Esophagus muscularis mucosa (tissue), 4 donors: ENCODE results near the gene TLK1. TPM values are rescaled to one million over a fixed set of nuclear protein-coding genes. Genes with fewer than 3 reads are reported as not detected.

Experiments used
- DNase-seq: peaks from one replicate; pipeline ENCODE4 v3.0.0-alpha.2; 2017; ENCODE audit errors: extremely low spot score
- H3K27ac ChIP-seq, 4 donors: fragments of 200-600 bp; sonication (generic); replicated peaks in 1 of 4; 1 replicate in 3 of 4; 2 replicates in 1 of 4; pipeline ENCODE4 v1.5.1; 2016 to 2019; ENCODE audit warnings: mild to moderate bottlenecking in 1 of 4
- H3K27me3 ChIP-seq, 4 donors: fragments of 200-600 bp; sonication (generic); one replicate each; pipeline versions ENCODE4 v1.5.1 to v1.6.0; 2016 to 2019
- H3K36me3 ChIP-seq, 4 donors: fragments of 200-600 bp; sonication (generic); one replicate each; pipeline ENCODE4 v1.5.1; 2016 to 2019
- H3K4me1 ChIP-seq, 4 donors: fragments of 200-600 bp; sonication (generic); one replicate each; pipeline ENCODE4 v1.5.1; 2016 to 2019
- H3K4me3 ChIP-seq, 4 donors: fragments of 200-600 bp; sonication (generic); 1 replicate in 2 of 4; 2 replicates in 2 of 4; pipeline ENCODE4 v1.5.1; 2016 to 2019; ENCODE audit warnings: mild to moderate bottlenecking in 4 of 4, moderate library complexity in 1 of 4
- H3K9me3 ChIP-seq, 4 donors: fragments of 200-600 bp; sonication (generic); 1 replicate in 3 of 4; 2 replicates in 1 of 4; pipeline ENCODE4 v1.5.1; 2016 to 2019
- CTCF ChIP-seq, 3 experiments: fragments of 200-600 bp in 2 of 3; fragments of 450-650 bp in 1 of 3; sonication (generic) in 2 of 3; IDR thresholded peaks; one replicate each; pipeline ENCODE4 v1.5.1; 2017 to 2019; ENCODE audit warnings: antibody characterized with exemption in 3 of 3, mild to moderate bottlenecking in 2 of 3, moderate library complexity in 1 of 3
- EP300 ChIP-seq: sonication (generic); formaldehyde crosslinking; IDR thresholded peaks from one replicate; pipeline ENCODE4 v1.6.1; 2017; ENCODE audit warnings: antibody characterized with exemption
- POLR2A ChIP-seq: fragments of 450-650 bp; IDR thresholded peaks from one replicate; pipeline ENCODE4 v1.6.1; 2017; ENCODE audit warnings: antibody characterized with exemption, moderate library complexity, mild to moderate bottlenecking, low read depth
- POLR2AphosphoS5 ChIP-seq, 2 donors: sonication (generic); formaldehyde crosslinking; IDR thresholded peaks; one replicate each; pipeline ENCODE4 v1.6.1; 2017; ENCODE audit warnings: antibody characterized with exemption in 2 of 2
- WGBS: methylation state at CpG from one replicate; pipeline ENCODE4 v1.1.5; 2018; 5-methylcytosine and 5-hydroxymethylcytosine counted together
- intact Hi-C: fragments of 100-400 bp; cut with DNase I; formaldehyde crosslinking; loops from one replicate; pipeline ENCODE4 v1.15.1; 2023
- total RNA-seq, 4 donors: library from RNA; depleted of rRNA; stranded (reverse); fragments of >200 nt; gene quantifications; one replicate each; pipeline versions ENCODE4 v1.1.0 to v1.2.1, GENCODE V29; 2016

Gene TLK1
- total RNA-seq, 4 donors from 2014 or later = 27.9 to 46.1 (median 34.0) TPM

GRCh38 chr2:170986566-170987258, 174.0 kb downstream of the TLK1 start:
- Histone ChIP-seq H3K9me3 (no peaks in the 10 kb centered on the region), H3K4me3 (no peak overlapping the region), H3K27ac (no peak overlapping the region), H3K4me1 (no peaks in the 10 kb centered on the region), H3K27me3 (no peaks in the 10 kb centered on the region), H3K36me3 (peaks cover 0 to 13% (median 0%) of the 10 kb centered on the region in 4 donors)
- TF ChIP-seq CTCF (IDR thresholded peaks at IDR 0.05) (no peak), POLR2AphosphoS5 (IDR thresholded peaks at IDR 0.05) (no peak)
- DNase-seq = no peak
- WGBS = 96% methylated on average over 8 of the region's 8 CpGs
- intact Hi-C loops = no loop called here

- intact Hi-C loops = no loop called here
- no peak for DNase-seq
- Histone ChIP-seq H3K4me3 (no peak overlapping the region), H3K9me3 (no peaks in the 10 kb centered on the region), H3K4me1 (no peaks in the 10 kb centered on the region), H3K27ac (no peak overlapping the region), H3K36me3 (peaks cover 0 to 13% (median 0%) of the 10 kb centered on the region in 4 donors), H3K27me3 (no peaks in the 10 kb centered on the region)
- TF ChIP-seq CTCF (IDR thresholded peaks at IDR 0.05) (no peak), EP300 (no peak)
- 92% methylated on average over 5 of the region's 5 CpGs for WGBS
Observed at GRCh38 chr2:170985407-170985806, 175.3 kb downstream of the TLK1 start.

- no peaks in the 10 kb centered on the region for H3K4me1 ChIP-seq
- intact Hi-C loops = no loop called here
- no peaks in the 10 kb centered on the region for H3K9me3 ChIP-seq
- no peak overlapping the region for H3K4me3 ChIP-seq
- H3K27ac ChIP-seq = no peak overlapping the region
- H3K27me3 ChIP-seq = no peaks in the 10 kb centered on the region
- TF ChIP-seq POLR2A = no peak
- no peak for TF ChIP-seq POLR2AphosphoS5 (IDR thresholded peaks at IDR 0.05)
- TF ChIP-seq CTCF (IDR thresholded peaks at IDR 0.05) = no peak
- peak; percentile 62 for DNase-seq
- 46% methylated on average over 1 of the region's 1 CpG for WGBS
- H3K36me3 ChIP-seq = peaks cover 0 to 10% (median 0%) of the 10 kb centered on the region in 4 donors
Observed at GRCh38 chr2:170984079-170984478, 176.6 kb downstream of the TLK1 start.

- WGBS = 87% methylated on average over 4 of the region's 4 CpGs
- H3K27ac ChIP-seq = no peak overlapping the region
- peaks cover 5 to 21% (median 10%) of the 10 kb centered on the region in 4 donors for H3K4me1 ChIP-seq
- H3K4me3 ChIP-seq = no peak overlapping the region
- H3K27me3 ChIP-seq = no peaks in the 10 kb centered on the region
- no peaks in the 10 kb centered on the region for H3K9me3 ChIP-seq
- intact Hi-C loops = no loop called here
- DNase-seq = no peak
- no peak for TF ChIP-seq CTCF (IDR thresholded peaks at IDR 0.05)
- no peak for TF ChIP-seq POLR2AphosphoS5 (IDR thresholded peaks at IDR 0.05)
- H3K36me3 ChIP-seq = no peaks in the 10 kb centered on the region
Observed at GRCh38 chr2:170975943-170976270, 184.8 kb downstream of the TLK1 start.
